GM21515 (cell line): ENCODE data around the gene DRG1.
"Not testable (repeated sequence)": the region's sequence is repeated elsewhere in the genome, so short reads cannot be mapped to it uniquely, and the experiment has no call there.

ENCODE experiments used
- ATAC-seq: cut with Tn5 transposase; IDR thresholded peaks from one replicate; pipeline ENCODE4 v1.9.1; 2021; ENCODE audit not compliant: unreplicated experiment

Gene DRG1

DNA sequence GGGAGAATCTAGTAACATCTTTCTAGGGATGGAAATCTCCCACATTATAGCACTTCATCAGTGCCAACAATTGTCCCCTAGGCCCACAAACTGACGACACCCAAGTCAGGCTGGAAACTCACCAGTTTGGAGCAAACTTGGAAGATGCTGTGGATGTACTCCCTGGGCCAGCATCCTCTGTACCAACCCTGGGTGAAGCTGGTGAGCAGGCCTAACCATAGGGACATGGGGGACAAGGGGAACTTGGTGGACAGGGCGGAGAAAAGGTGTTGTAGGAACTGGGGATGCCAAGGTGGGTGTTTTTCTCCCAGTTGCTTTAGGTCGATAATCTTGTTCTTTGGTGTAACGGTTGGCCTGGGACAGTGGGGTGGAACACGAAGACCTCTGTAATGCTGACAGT lies 42.2 kb downstream of the DRG1 start:
- ATAC-seq, result no peak

DNA sequence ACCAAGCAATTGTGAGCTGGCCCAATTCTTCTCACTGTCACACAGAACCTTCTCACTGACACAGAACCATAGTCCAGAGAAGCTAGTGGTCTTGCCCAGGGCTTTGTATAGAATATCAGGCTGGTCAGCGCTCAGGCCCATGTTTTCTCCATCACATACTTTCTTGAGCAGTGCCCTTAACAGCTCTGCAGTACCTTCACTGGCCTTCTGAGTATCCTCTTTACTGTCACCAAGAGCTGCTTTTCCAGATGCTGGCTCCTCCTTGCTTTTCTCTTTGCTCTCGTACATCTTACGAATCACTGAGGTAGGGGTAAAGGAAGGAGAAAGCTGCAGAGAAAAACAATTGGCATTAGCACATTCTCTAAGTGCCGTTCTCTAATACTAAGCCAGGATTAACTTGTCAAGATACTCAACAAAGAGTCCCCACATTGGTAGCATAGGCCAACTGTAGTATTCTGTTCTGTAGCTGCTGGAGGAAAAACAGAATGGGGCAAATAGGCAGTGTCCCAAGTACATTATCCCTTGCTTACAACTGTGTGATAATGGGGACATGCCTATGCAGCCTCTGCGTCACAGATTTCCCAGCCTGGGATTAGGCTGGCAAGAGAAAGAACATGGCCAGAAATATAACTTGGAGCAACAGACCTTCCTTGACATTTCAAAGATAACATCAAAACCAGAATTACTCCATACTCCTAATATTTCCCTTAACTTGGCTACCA lies 43.5 kb downstream of the DRG1 start:
- no peak for ATAC-seq

DNA sequence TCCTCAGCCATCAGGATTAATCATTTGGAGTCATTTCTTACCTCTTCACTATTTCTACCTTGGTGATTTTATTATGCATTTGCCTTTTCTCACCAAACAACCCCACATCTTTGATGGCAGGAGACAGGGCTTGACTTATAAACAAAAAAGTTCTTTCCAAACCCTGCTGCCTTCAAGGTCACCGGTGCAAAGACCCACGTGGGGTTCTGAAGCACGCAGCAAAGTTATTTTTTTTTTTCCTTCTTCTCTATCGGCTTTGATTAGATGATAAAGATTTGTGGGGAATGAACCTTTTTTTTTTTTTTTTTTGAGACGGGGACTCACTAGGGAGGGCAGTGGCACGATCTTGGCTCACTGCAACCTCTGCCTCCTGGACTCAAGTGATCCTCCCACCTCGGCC lies 44.1 kb downstream of the DRG1 start:
- ATAC-seq, result no peak

DNA sequence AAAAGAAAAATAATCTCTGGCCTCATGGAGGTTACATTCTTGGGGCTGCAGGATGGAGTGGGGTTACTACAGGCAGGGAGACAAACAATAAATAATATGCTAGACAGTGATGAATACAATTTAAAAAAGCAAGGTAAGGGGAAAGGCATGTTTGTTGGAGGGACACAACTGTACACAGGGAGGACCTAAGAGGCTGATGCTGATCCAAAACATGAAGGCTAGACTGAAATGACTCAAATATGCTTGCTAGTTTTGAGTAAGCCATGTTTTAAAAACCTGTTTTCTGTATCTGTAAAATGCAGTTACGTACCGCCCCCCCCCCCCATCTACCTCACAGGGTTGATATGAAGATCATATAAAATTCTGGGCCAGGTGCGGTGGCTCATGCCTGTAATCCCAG lies 46.2 kb downstream of the DRG1 start:
- no peak for ATAC-seq

DNA sequence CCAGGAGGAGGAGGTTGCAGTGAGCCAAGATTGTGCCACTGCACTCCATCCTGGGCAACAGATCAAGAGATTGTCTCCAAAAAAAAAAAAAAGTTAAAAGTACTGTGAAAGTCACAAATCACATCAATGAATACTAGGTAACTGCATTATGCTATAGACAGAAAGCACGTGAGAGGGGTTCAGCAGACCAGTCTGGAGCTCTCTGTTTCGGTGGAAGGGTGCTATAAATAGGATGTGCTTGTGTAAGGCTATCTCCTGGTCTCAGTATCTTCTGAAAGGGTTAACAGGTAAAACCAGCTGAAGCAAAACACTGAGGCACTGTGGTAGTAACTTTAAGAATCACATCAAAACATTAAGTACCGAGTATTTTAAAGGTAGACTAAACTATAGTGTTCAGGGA lies 46.8 kb downstream of the DRG1 start:
- no peak for ATAC-seq

DNA sequence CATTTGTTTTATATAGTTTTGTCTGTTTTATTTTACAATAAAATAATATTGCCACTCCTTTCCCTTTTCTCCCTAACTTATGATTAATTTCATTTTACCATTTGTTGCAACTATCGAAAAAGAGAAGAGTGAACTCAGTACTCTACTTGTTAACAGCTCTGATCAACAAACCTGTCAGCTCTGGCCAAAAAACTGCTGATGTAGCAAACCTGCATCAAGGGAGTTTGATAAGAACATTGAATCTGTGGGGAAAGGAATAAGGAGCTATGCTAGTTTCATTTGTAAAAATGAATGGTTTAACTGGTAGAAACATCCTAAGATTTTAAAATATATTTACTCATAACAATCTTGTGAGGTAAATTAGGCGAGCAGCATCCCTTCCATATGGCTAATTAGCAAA lies 47.4 kb downstream of the DRG1 start:
- no peak for ATAC-seq

DNA sequence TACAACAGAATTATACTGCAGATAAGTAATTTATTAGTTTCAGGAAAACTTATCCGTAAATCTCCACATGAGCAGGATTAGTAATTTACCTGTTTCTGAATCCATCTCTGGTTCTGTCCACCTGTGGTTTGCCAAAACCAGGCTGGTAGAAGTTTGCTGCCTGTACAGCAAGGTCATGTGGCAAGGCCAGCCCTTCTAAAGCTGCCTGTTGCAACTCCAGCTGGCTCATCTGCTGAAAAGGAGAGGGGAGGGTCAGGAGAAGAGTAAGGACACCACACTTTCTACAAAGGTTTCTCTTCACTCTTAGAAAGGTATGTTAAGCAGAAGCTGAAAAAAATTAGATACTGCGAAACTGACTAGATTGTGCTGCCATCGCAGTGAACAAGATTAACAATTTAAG lies 47.9 kb downstream of the DRG1 start:
- ATAC-seq, result no peak

DNA sequence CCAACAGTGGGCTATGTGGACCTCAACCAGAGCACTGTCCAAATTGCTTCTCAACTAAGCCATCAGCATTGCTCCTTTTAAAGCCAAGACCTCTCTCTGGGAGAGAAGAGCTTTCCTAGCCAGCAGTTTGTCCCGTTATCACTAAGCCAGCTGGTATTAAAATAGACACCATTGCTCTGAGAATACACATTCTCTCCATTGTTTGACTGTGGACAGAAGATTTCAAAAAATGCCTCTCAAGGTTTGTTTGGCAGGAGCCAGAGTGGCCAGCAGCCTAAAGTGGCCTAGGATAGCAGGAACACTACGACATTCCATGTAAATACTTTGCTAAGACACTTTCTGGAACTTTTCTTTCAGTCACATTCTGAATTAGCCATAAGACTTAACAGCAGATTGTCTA lies 49.0 kb downstream of the DRG1 start:
- no peak for ATAC-seq

DNA sequence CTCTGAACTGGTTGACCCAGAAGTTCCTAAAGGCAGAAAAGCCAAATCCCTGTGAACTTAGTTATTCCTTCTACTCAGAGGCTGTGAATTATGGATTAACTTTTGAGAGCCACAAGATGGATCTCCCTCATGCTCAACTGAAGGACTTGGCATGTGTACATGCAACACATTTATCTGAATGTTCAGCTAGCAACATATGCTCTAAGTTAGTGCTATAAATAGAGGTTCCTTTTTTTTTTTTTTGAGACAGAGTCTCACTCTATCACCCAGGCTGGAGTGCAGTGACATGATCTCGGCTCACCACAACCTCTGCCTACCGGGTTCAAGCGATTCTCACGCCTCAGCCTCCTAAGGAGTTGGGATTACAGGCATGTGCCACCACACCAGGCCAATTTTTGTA lies 50.1 kb downstream of the DRG1 start:
- no peak for ATAC-seq

DNA sequence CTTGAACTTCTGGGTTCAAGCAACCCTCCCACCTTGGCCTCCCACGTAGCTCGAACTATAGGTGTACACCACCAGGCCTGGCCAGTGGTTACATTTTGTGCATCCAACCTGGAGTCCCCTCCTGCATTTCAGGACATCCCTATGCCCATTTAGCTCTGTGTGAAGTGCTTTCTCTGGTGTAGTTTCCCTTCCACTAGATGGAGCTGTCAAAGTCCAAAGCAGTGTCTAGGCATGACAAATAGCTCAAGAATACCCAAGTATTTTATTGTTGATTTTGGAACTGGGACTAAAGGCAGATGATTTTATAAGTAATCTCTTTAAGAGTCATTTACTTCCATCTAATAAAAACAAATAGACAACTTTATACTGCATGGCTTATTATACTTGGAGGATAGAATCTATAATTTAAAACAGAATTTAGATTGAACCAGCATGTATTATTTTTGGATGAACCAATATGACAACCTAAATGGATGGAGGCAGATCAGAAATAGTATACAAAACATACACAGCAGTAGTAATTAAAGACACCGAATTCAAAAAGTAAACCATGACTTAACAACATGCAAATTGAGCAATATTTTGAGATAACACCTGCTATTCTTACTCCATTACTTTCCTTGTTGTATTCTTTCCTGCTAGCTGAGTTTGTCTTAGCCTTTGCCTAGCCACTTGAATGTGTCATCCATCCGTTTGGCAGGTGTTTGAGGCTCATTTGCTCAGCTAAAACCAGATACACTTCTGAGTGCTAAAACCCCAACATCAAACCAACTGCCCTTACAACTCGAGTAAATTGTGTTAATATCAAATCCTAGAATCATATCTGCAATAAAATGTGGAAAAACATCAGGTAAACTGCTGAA lies 52.5 kb downstream of the DRG1 start:
- no peak for ATAC-seq

DNA sequence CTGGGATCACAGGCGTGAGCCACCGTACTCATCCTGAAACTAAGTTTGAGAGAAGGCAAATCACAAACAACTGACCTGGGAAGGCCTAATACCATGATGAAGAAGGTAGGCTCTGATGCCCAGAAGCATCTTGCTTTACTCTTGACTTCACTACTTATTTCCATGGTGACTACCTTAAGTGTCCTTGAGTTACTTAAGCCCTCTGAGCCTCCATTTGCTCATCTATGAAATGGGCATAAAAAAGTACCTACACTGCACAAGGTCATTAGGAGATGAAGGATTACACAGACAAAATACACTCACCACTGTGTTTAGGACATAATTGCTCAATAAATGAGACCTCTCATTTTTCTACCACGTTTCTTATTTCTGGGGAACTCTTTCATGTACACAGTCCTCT lies 62.3 kb downstream of the DRG1 start:
- ATAC-seq, result no peak

DNA sequence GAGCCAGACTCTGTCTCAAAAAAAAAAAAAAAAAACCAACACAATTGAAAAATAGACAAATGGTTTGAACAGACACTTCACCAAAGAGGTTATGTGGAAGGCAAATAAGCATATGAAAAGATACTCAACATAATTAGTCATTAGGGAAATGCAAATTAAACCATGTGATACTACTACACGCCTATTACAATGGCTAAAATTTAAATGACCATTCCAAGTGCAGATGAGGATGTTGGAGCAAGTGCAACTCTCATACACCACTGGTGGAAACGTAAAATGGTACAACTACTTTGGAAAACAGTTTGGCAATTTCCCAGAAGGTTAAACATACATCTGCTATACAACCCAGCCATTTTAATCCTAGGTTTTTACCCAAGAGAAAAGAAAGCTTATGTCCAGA lies 65.9 kb downstream of the DRG1 start:
- no peak for ATAC-seq

DNA sequence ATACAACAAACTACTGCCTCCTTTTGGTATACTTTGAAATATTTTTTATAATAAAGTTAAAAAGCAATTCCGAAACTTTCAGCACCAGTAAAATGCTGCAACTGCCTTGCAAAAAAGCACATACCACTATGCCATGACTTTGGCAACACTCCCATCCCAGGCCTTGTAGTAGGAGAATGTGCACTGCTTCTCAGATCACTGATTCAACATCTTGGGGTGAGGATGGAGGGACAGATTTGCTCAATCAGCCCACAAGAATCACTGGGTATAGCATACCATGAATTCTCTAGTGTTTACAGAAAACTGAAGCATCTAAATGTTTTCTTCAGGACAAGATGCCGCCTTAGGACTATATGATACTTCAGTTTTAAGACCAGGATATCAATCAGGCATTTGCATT lies 75.3 kb downstream of the DRG1 start:
- no peak for ATAC-seq

DNA sequence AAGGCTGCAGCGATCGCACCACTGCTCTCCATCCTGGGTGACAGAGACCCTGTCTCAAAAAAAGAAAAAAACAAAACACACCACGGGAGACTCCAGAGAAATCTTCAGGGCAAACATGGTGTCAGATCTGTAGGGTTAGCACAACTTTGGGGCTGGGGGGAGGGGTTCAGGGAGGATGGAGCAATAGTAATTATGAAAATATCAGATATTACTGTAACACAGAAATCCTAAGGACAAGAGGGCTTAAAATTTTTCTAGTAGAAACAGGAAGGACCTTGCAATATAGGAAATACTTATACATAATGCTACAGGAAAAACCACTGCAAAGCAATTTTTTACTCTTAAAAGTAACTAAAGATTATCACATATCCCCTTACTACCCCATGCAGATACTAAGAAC lies 76.4 kb downstream of the DRG1 start:
- ATAC-seq, result no peak

DNA sequence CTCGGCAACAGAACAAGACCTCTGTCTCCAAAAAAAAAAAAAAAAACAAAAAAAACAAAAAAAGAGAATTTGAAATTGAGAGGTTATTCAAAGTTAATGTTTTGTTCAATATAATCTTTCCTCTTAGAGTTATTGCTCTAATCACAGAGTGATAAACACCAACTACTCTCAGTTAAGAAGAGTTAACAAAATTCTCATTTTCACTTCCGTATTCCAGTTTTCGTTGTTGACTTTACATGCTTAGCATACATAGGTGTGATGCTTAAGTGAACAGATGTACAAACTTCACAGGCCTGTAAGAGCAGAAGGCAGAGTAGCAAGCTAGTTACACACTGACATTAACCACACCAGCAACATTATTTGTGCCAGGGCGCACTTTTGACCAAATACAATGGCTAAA lies 77.9 kb downstream of the DRG1 start:
- ATAC-seq, result peak; percentile 67

DNA sequence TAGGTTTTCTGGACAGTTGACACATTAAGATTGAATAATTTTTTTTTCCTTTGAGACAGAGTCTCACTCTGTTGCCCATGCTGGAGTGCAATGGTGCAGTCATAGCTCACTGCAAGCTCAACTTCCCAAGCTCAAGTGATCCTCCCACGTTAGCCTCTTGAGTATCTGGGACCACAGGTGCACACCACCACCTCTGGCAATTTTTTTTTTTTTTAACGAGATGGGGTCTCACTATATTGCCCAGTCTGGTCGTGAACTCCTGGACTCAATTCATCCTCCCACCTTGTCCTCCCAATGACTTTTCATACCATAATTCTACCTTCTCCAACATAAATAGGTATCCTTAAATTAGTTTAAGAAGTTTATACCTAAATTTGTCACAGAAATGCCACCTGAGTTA lies 81.7 kb downstream of the DRG1 start:
- no peak for ATAC-seq

DNA sequence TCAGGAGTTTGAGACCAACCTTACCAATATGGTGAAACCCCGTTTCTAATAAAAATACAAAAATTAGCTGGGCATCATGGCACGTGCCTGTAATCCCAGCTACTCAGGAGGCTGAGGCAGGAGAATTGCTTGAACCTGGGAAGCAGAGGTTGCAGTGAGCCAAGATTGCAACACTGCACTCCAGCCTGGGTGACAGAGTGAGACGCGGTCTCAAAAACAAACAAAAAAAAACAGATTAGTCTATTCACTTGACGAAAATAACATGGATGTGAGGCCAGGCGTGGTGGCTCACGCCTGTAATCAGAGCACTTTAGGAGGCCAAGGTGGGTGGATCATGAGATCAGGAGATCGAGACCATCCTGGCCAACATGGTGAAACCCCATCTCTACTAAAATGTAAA lies 83.1 kb downstream of the DRG1 start:
- ATAC-seq, result not testable (repeated sequence)
